Measurements from ENCODE around the gene CDC14A.

DNA sequence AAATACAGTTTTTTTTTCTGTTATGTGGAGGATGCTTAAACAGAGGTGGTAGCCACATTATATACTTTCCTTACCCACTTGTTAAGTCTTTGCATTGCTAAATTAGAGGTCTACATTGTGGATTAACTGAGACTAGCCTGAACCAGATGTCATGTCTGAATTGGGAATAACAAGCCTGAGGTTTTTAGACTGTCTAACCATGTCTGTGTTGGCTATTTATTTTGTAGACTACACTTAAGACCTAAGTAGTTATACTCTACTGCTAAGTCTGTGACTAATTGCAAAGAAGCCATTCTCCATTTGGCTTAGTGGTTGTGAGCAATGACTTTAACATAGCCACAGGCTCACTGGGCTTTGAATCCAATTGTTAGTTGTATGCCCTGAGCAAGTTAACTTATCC is 45.4 kb downstream of the CDC14A start:
- TF ChIP-seq POLR2AphosphoS5 (IDR thresholded peaks at IDR 0.05; ENCODE audit: low read depth, low read length): no peak
- TF ChIP-seq, protein P1, sequence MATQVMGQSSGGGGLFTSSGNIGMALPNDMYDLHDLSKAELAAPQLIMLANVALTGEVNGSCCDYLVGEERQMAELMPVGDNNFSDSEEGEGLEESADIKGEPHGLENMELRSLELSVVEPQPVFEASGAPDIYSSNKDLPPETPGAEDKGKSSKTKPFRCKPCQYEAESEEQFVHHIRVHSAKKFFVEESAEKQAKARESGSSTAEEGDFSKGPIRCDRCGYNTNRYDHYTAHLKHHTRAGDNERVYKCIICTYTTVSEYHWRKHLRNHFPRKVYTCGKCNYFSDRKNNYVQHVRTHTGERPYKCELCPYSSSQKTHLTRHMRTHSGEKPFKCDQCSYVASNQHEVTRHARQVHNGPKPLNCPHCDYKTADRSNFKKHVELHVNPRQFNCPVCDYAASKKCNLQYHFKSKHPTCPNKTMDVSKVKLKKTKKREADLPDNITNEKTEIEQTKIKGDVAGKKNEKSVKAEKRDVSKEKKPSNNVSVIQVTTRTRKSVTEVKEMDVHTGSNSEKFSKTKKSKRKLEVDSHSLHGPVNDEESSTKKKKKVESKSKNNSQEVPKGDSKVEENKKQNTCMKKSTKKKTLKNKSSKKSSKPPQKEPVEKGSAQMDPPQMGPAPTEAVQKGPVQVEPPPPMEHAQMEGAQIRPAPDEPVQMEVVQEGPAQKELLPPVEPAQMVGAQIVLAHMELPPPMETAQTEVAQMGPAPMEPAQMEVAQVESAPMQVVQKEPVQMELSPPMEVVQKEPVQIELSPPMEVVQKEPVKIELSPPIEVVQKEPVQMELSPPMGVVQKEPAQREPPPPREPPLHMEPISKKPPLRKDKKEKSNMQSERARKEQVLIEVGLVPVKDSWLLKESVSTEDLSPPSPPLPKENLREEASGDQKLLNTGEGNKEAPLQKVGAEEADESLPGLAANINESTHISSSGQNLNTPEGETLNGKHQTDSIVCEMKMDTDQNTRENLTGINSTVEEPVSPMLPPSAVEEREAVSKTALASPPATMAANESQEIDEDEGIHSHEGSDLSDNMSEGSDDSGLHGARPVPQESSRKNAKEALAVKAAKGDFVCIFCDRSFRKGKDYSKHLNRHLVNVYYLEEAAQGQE (IDR thresholded peaks at IDR 0.05; ENCODE audit: insufficient read depth in 1 of 2, low read depth in 2 of 2, low read length in 2 of 2): no peak

Measured in PFSK-1 (cell line).